ENCODE data around the gene RALB.
"Not testable (repeated sequence)": the region's sequence is repeated elsewhere in the genome, so short reads cannot be mapped to it uniquely, and the experiment has no call there.

RALB gene

GRCh38 chr2:120319123-120319522, 66.5 kb downstream of the RALB start:
- no peak for DNase-seq

- no peak for DNase-seq
These were observed 67.2 kb downstream of the RALB start for GRCh38 chr2:120319686-120320317.

- DNase-seq, result no peak
These were observed 67.7 kb downstream of the RALB start for GRCh38 chr2:120320318-120320851.

DNA sequence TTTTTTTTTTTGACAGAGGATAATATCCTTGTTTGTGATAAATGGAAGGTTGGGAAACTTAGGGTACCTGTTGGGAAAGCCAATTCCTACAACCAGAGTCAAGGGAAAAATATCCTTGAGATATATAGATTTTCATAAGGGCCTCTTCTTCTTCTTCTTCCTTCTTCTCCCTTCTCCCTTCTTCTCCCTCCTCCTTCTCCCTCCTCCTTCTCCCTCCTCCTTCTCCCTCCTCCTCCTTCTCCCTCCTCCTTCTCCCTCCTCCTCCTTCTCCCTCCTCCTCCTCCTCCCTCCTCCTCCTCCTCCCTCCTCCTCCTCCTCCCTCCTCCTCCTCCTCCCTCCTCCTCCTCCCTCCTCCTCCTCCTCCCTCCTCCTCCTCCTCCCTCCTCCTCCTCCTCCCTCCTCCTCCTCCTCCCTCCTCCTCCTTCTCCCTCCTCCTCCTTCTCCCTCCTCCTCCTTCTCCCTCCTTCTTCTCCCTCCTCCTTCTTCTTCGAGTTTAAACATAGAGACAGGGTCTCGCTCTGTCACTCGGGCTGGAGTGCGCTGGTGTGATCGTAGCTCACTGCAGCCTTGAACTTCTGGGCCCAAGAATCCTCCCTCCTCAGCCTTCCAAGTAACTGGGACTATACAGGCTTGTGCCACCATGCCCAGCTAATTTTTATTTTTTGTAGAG, 68.4 kb downstream of the RALB start:
- DNase-seq, result not testable (repeated sequence)

DNA sequence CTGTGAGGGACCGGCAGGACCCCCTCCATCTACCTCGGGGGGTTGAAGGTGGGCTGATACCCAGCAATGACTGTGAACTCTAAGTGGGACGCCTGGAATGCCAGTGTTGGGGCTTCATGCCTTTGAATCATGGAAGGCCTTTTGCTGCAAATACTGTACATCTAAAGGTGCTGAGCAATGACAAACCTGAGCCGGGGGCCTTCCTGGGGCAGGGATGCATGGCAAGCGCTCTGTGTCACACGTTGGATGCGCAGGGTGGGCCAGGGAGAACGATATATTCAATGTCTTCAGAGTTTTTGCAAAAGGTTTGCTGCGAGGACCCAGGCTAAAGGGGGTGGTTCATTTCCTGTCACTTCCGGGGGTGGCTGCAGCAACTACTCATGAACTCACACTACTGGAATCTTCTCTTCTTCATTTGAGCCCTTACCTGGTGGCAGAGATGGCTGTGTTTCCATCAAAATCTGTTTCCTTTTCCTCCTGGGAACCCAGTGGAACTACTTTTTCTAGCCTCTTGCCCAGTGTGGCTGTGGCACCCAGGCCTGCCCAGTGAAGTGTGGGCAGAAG, 69.2 kb downstream of the RALB start:
- DNase-seq, result no peak

DNA sequence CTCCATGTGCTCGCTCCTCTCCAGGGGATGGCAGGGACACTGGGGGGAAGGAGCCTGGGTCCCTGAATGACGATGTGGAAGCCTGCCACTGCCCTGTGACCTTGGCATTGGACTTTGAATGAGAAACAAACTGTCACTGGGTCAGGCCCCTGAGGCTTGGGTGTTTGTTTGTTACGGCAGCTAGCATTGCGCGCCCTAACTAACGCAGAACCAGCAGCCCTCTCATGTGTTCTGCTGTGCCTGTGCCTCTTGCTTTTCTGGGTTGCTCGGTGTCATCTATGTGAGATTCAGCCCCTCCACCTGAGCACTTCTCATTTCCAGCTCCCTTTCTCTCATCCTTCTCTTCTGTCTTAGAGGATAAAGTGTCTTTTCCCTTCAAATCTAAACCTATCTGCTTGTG, 69.7 kb downstream of the RALB start:
- no peak for DNase-seq

- DNase-seq, result no peak
These were observed 70.6 kb downstream of the RALB start for GRCh38 chr2:120323214-120323613.

- no peak for DNase-seq
These were observed 71.3 kb downstream of the RALB start for GRCh38 chr2:120323807-120324399.

- no peak for DNase-seq
These were observed 72.3 kb downstream of the RALB start for GRCh38 chr2:120324933-120325332.

- DNase-seq, result no peak
These were observed 73.4 kb downstream of the RALB start for GRCh38 chr2:120326066-120326465.

GRCh38 chr2:120330946-120331822, 78.5 kb downstream of the RALB start:
- no peak for DNase-seq

GRCh38 chr2:120331903-120332302, 79.3 kb downstream of the RALB start:
- DNase-seq, result no peak

DNA sequence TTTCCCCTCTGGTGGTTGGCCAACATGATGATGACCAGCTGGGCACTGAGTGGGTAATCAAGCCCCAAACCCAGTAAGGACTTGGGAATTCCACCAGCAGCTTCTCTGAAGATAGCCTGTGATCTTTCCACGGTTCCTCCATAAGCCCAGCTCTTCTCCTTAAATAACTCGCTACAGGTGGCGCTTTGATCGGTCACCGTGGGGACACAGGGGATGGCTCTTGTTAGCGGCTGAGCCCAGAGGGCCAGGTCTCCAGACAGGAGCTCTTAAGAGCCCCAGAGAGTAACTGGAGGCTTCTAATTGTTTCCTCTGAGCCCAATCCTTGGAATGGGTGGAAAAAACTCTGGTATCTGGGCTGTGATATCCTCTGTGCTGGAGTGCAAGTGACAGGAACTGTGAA, 79.7 kb downstream of the RALB start:
- no peak for DNase-seq

- DNase-seq, result no peak
These were observed 81.4 kb downstream of the RALB start for GRCh38 chr2:120334068-120334467.

DNA sequence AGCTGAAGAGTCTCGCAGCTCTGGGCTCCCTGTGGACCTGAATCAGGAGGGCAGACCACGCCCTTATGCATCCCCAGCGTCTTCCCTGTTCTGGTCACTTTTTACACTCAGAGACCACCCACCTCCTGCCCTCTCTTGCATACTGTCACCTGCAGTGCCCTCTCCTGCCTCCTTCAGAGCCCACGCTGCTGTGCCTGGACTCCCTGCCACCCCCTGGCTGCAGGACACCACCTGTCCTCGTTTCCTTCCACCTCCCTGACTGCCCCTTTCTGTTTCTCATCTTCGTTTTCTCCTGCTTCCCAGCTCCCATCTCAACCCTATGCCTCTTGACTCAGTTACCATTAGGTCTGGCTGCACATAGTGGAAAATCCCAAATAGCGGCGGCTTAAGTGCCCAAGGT, 84.1 kb downstream of the RALB start:
- DNase-seq, result no peak

GRCh38 chr2:120338015-120338414, 85.4 kb downstream of the RALB start:
- DNase-seq, result no peak

- no peak for DNase-seq
These were observed 89.3 kb downstream of the RALB start for GRCh38 chr2:120341977-120342376.

DNA sequence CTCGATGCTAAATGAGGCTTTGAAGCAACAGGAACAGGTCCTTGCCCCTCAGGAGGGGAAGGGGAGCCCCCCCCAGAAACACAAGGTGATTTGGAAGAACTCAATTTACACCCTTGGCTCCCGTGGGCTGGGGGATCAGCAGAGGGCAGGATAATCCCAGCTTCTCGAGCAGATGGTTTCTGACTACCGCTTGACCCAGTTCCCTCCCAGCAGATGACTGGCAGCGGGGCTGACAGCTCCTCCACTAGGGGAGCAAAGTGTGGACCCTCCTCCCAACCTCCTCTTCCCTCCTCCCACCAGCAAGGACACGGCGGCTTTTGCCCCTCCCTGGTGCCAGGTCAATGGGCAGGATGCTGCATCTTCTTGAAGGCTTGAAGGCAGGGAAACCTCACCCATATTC, 89.8 kb downstream of the RALB start:
- DNase-seq, result no peak

GRCh38 chr2:120343100-120343432, 90.4 kb downstream of the RALB start:
- no peak for DNase-seq

- DNase-seq, result peak; percentile 60
These were observed 90.9 kb downstream of the RALB start for GRCh38 chr2:120343433-120344105.
